SU-DHL-6 (cell line): ENCODE data around the gene SKA3.

Experiments used
- H2AFZ ChIP-seq: fragments of 200-600 bp; sonication (generic); 2 replicates; pipeline ENCODE4 v1.6.1; 2014; ENCODE audit warnings: low read depth, mild to moderate bottlenecking, moderate library complexity, mixed read lengths, antibody characterized with exemption, low read length; ENCODE audit not compliant: severe bottlenecking
- H3F3A ChIP-seq: fragments of 200-600 bp; shearing (Covaris generic); 2 replicates; pipeline ENCODE4 v1.6.0; 2016; ENCODE audit warnings: antibody characterized with exemption, mild to moderate bottlenecking; ENCODE audit not compliant: insufficient read depth
- H3K27ac ChIP-seq: fragments of 200-600 bp; sonication (generic); 2 replicates; pipeline ENCODE4 v1.5.1; 2016; ENCODE audit warnings: low read depth, mild to moderate bottlenecking, low read length, moderate library complexity, mixed read lengths
- H3K27me3 ChIP-seq: fragments of 200-600 bp; sonication (generic), shearing (Covaris generic); 2 replicates; pipeline ENCODE4 v1.6.0; 2014; ENCODE audit warnings: mild to moderate bottlenecking, low read length
- H3K36me3 ChIP-seq: fragments of 200-600 bp; sonication (generic); 2 replicates; pipeline ENCODE4 v1.6.1; 2014; ENCODE audit warnings: mild to moderate bottlenecking, low read length, mixed read lengths
- H3K4me2 ChIP-seq: fragments of 300-600, 200-600 bp; shearing (Covaris generic), sonication (generic); 2 replicates; pipeline ENCODE4 v1.6.0; 2014; ENCODE audit warnings: low read length, low read depth, mild to moderate bottlenecking; ENCODE audit not compliant: poor library complexity, severe bottlenecking
- H3K4me3 ChIP-seq: fragments of 200-600 bp; sonication (generic); 2 replicates; pipeline ENCODE4 v1.5.1; 2014; ENCODE audit warnings: antibody characterized with exemption, low read length, mild to moderate bottlenecking, mixed read lengths; ENCODE audit not compliant: insufficient read depth, poor library complexity, severe bottlenecking
- H3K79me2 ChIP-seq: fragments of 200-600 bp; sonication (generic); 2 replicates; pipeline ENCODE4 v1.6.1; 2014; ENCODE audit warnings: mild to moderate bottlenecking, low read length, moderate library complexity; ENCODE audit not compliant: insufficient read depth
- H3K9ac ChIP-seq: fragments of 200-600 bp; sonication (generic); 2 replicates; pipeline ENCODE4 v1.7.0; 2014; ENCODE audit warnings: mild to moderate bottlenecking, low read length
- H3K9me2 ChIP-seq: fragments of 200-600 bp; sonication (generic); replicated peaks from 2 replicates; pipeline ENCODE4 v1.6.1; 2014; ENCODE audit warnings: low read length; ENCODE audit not compliant: insufficient read depth
- H3K9me3 ChIP-seq: fragments of 200-600 bp; sonication (generic); 2 replicates; pipeline ENCODE4 v1.6.1; 2014; ENCODE audit warnings: low read length, mixed read lengths; ENCODE audit not compliant: insufficient read depth
- H4K20me1 ChIP-seq: fragments of 200-600 bp; sonication (generic); 2 replicates; pipeline ENCODE4 v1.6.1; 2014; ENCODE audit warnings: low read depth, mild to moderate bottlenecking, antibody characterized with exemption, low read length, moderate library complexity, mixed read lengths
- EZH2phosphoT487 ChIP-seq: fragments of 200-600 bp; sonication (generic), shearing (Covaris generic); conservative IDR thresholded peaks from 2 replicates; pipeline ENCODE4 v1.6.1; 2018; ENCODE audit warnings: mild to moderate bottlenecking, antibody characterized with exemption, low read length, moderate library complexity, mixed read lengths
- TF ChIP-seq, protein P1 (sequence below): fragments of 200-600 bp; sonication (generic); IDR thresholded peaks from one replicate; pipeline ENCODE4 v1.5.1; 2017; ENCODE audit warnings: antibody characterized with exemption, mild to moderate bottlenecking, low read length, moderate library complexity; ENCODE audit not compliant: insufficient read depth, poor library complexity, severe bottlenecking

The SKA3 gene

DNA sequence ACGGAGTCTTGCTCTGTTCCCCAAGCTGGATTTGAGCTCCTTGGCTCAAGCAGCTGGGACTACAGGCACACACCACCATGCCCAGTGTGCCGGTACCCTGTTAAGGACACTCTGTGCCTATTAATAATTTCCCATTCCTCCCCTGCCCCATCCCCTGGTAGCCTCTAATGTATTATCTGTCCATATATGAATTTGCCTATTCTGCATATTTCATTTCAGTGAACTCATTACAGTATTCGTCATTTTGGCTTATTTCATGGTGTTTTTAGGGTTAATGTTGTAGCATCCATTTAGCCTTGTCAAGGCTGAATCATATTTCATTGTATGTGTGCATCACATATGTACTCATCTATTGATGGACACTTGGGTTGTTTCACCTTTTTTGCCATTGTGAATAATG, 33.6 kb downstream of the SKA3 start:
- Histone ChIP-seq H3K4me3 (no peak overlapping the region), H2AFZ (no peak overlapping the region), H3K36me3 (peaks cover 20% of the 10 kb centered on the region), H3K9ac (no peak overlapping the region), H3K9me2 (no peaks in the 10 kb centered on the region), H3K27ac (no peak overlapping the region), H3F3A (peaks cover 8% of the 10 kb centered on the region; the same call in 1 of the 2 replicates), H3K9me3 (no peaks in the 10 kb centered on the region), H3K4me2 (peak overlapping the region; percentile 14), H3K27me3 (no peaks in the 10 kb centered on the region), H4K20me1 (no peaks in the 10 kb centered on the region; the same call in 1 of the 2 replicates), H3K79me2 (peaks cover 53% of the 10 kb centered on the region)
- TF ChIP-seq, protein P1, sequence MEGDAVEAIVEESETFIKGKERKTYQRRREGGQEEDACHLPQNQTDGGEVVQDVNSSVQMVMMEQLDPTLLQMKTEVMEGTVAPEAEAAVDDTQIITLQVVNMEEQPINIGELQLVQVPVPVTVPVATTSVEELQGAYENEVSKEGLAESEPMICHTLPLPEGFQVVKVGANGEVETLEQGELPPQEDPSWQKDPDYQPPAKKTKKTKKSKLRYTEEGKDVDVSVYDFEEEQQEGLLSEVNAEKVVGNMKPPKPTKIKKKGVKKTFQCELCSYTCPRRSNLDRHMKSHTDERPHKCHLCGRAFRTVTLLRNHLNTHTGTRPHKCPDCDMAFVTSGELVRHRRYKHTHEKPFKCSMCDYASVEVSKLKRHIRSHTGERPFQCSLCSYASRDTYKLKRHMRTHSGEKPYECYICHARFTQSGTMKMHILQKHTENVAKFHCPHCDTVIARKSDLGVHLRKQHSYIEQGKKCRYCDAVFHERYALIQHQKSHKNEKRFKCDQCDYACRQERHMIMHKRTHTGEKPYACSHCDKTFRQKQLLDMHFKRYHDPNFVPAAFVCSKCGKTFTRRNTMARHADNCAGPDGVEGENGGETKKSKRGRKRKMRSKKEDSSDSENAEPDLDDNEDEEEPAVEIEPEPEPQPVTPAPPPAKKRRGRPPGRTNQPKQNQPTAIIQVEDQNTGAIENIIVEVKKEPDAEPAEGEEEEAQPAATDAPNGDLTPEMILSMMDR = no peak
- TF ChIP-seq EZH2phosphoT487 = no peak

DNA sequence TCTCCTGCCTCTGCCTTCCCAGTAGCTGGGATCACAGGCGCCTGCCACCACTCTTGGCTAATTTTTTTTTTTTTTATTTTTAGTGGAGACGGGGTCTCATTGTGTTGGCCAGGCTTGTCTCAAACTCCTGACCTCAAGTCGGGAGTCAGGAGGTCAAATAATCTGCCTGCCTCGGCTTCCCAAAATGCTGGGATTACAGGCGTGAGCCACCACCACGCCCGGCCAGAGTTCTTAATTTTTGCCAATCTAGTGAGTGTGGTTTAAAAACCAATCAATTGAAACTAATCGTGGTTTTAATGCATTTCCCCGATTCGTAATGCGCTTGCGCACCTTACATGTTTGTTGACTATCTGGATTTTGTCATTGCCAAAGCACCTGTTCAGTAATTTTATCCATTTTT, 37.0 kb downstream of the SKA3 start:
- no peaks in the 10 kb centered on the region for H3K27me3 ChIP-seq
- peaks cover 6% of the 10 kb centered on the region; the same call in 1 of the 2 replicates for H3F3A ChIP-seq
- peak overlapping the region; percentile 81 for H3K4me3 ChIP-seq
- H3K36me3 ChIP-seq = peaks cover 13% of the 10 kb centered on the region
- H3K27ac ChIP-seq = no peak overlapping the region
- TF ChIP-seq EZH2phosphoT487 = no peak
- TF ChIP-seq, protein P1 = no peak
- H3K79me2 ChIP-seq = peaks cover 40% of the 10 kb centered on the region
- no peaks in the 10 kb centered on the region for H3K9me3 ChIP-seq
- no peak overlapping the region for H2AFZ ChIP-seq
- H3K4me2 ChIP-seq = peak overlapping the region; percentile 70
- peak overlapping the region; percentile 78 for H3K9ac ChIP-seq
- no peaks in the 10 kb centered on the region for H3K9me2 ChIP-seq
- no peaks in the 10 kb centered on the region; the same call in 1 of the 2 replicates for H4K20me1 ChIP-seq

DNA sequence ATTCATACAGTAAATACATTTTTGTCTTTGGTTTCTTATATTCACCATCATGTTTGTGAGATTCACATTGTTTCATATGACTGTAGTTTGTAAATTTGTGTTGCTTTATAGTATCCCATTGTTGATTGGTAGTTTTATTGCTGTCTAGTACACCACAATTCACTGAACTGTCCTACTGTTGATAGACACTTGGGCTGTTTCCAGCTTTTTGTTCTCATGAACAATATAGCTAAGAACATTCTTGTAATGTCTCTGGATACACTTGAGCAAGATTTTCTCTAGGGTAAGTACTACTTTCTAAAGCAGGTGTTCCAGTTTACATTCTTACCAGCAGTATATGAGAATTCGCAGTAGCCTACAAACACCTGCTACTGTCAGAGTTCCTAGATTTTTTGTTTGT, 37.8 kb downstream of the SKA3 start:
- H3K4me3 ChIP-seq = no peak overlapping the region
- no peak overlapping the region for H3K9ac ChIP-seq
- no peak for TF ChIP-seq EZH2phosphoT487
- TF ChIP-seq, protein P1 = no peak
- H3K79me2 ChIP-seq = peaks cover 31% of the 10 kb centered on the region
- H2AFZ ChIP-seq = no peak overlapping the region
- peaks cover 12% of the 10 kb centered on the region for H3K36me3 ChIP-seq
- H4K20me1 ChIP-seq = no peaks in the 10 kb centered on the region; the same call in 1 of the 2 replicates
- H3K27me3 ChIP-seq = no peaks in the 10 kb centered on the region
- H3K4me2 ChIP-seq = no peak overlapping the region
- no peak overlapping the region for H3K27ac ChIP-seq
- peaks cover 6% of the 10 kb centered on the region; the same call in 1 of the 2 replicates for H3F3A ChIP-seq
- no peaks in the 10 kb centered on the region for H3K9me3 ChIP-seq
- no peaks in the 10 kb centered on the region for H3K9me2 ChIP-seq
